ENCODE results near the gene FAM171A1.

The FAM171A1 gene

GRCh38 chr10:15373199-15373598 lies 2.1 kb upstream of the FAM171A1 start:
- no peak for DNase-seq

DNA sequence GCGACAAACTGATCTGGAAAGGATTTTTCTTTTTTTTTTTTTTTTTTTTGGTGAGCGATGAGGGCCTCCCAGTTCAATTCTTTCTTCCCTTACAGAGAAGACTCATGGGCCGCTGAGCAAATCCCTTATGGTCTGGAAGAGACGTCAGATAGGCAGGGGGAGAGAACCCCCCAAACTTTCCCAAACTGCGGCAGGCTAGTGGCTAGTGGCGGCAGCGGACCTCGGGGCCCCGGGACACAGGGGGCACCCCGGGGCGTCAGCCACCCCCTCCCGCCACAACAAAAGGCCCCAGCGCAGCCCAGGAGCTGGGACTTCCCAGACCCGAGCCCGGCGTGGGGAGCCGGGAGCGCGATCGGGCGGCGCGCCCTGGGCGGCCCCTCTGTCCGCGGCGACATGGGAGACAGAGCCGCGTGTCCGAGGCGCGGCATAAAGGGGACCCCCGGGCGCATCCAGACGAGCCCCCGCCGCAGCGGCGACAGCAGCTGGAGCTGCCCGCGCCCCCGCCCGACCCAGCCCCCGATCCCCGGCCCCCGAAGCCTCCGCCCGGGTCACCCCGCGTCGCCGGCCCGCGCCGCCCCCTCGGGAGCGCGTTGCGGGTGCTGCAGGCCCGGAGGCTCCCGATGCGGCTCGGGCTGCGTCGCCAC lies 755 bp downstream of the FAM171A1 start:
- no peak for DNase-seq

- no peak for DNase-seq
These were observed 1.6 kb downstream of the FAM171A1 start for GRCh38 chr10:15369256-15370211.

- DNase-seq = no peak
These were observed 2.8 kb downstream of the FAM171A1 start for GRCh38 chr10:15368101-15368855.

- no peak for DNase-seq
These were observed 3.6 kb downstream of the FAM171A1 start for GRCh38 chr10:15367296-15368085.

- DNase-seq = no peak
These were observed 5.4 kb downstream of the FAM171A1 start for GRCh38 chr10:15365692-15366091.

DNA sequence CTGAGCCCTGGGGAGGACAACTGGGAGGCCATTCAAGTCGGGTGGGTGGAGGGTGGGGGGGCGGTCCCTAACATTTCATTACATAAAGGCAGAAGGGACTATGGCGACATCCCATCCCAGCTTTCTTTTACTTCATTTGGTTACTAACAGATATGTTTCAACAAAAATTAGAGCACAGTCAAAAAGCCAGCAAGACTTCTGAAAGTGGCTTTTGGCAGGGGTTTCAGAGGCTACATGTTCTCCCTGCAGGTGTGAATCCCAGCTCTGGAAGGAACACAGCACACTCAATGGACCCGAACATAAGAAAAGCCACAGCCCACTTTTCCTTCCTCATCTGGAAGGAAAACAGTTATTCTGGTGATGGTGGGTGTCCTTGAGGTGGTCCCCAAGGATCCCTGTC lies 7.1 kb downstream of the FAM171A1 start:
- DNase-seq = no peak

GRCh38 chr10:15363031-15363430 lies 8.1 kb downstream of the FAM171A1 start:
- DNase-seq = no peak

- DNase-seq = peak; percentile 7 to 13
These were observed 10.0 kb downstream of the FAM171A1 start for GRCh38 chr10:15361131-15361530.

DNA sequence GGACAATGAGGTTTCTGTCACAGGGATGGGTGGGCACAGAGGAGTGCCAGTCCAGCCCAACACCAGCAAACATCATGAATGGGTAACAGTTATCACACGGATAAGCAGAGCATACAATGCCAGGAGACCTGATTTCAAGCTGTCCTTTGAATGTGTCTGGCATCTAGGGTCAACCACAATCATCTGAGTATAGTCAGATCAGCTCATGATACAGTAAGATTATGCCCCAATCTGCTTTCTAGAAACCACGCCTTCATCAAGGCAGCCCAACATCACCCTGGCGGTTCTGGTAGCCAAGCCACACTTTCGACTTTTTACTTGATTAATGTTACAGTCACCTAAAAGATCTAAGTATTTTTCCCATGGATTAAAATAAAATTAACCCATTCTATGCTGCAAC lies 10.5 kb downstream of the FAM171A1 start:
- no peak for DNase-seq

- DNase-seq = no peak
These were observed 17.5 kb downstream of the FAM171A1 start for GRCh38 chr10:15353471-15354017.

- no peak for DNase-seq
These were observed 18.3 kb downstream of the FAM171A1 start for GRCh38 chr10:15352836-15353235.

GRCh38 chr10:15352201-15352600 lies 18.9 kb downstream of the FAM171A1 start:
- no peak for DNase-seq

DNA sequence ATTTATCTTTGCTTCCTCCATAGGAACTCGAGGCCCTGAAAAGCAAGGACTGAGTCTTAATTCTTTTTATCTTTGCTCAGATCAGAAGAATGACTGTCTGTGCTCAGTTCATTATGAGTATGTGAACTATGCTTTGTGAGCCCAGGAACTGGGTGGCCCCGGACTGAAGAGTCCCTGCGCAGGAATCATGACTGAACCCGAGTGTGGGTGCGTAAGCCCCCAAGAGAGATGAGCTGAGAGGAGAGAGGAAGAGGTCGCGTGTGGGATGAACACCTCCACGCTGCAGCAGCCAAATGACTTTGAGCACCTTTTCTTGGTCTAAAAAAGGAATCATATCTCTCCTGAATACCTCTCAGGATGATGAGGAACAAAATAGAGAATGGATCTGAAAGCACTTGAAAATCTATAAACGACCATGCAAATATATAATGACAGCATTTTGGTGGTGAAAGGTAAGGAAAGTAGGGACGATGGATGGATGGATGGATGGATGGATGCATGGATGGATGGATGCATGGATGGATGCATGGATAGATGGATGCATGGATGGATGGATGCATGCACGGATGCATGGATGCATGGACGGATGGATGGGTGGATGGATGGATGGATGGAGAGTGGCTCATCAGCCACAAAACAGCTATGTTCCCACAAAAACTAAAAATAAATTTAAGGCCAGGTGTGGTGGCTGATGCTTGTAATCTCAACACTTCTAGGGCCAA lies 19.8 kb downstream of the FAM171A1 start:
- DNase-seq = no peak

DNA sequence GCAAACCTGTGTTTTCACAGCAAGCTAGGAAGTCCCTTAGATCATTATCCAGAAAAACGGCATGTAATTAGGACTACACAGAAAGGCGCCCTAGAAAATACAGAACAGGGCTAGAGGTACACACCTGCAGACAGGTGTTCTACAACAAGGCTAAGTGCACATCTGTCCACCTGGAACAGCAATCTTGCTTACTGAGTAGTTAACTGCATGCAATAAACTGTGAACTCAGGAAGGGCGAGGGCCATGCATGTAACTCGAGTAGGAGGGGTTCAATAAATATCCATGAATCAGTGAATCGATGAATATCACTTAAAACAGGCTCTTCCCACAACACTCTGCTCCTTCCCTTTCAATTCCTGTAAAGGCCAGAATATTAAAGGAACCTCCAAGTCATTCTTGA lies 22.0 kb downstream of the FAM171A1 start:
- DNase-seq = no peak

- DNase-seq = no peak
These were observed 22.5 kb downstream of the FAM171A1 start for GRCh38 chr10:15348579-15348978.

- DNase-seq = no peak
These were observed 23.9 kb downstream of the FAM171A1 start for GRCh38 chr10:15347150-15347549.

DNA sequence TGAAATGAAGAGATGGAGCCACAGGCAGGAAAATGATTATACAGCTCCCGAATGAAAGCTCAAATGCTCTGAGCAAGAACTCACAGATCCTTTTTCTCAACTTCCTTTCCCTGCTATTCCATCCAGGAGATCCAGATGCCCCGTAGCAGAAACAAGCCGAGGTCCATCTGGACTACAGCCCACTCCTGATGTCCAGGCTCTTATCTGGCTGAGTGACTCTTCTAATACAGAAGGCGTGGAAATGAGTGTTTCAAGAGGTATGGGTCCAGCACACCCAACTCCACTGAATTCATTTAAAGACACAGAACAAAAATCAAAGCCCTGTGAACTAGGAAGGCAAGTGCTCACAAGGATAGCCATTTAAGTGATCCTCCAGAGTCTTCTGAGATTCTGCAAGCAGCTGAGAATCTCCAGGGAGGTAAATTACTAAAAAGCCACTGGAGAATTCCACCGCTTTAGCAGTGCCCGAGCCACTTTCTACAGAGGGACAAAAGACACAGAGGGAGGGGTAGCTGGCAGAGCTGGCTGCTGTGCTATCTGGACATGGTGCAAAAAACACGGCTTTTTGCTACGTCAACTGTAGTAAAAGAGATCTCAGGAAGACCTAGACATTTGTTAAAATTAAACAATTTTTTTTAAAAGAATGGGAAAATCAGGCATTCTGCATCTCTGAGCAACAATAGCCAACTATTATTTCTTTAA lies 24.5 kb downstream of the FAM171A1 start:
- no peak for DNase-seq

DNA sequence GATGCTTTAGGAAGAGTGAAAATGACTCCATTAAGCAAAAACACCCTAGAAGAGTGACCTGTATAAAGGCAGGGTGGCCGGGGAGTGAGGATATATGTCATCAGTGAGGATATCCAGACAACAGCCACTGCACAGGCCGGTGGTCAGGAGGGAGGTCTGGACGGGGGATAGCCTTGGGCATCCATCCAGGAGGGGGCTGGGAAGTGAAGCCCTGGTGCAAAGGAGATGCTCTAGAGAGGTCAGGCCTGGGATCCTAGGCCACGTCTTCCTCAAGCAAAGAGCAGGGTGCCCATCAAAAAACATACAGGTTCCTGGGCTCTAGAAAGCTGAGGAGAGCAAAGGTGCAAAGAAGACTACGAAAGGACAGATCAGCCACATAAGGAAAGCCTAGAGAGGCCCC lies 25.6 kb downstream of the FAM171A1 start:
- DNase-seq = no peak

DNA sequence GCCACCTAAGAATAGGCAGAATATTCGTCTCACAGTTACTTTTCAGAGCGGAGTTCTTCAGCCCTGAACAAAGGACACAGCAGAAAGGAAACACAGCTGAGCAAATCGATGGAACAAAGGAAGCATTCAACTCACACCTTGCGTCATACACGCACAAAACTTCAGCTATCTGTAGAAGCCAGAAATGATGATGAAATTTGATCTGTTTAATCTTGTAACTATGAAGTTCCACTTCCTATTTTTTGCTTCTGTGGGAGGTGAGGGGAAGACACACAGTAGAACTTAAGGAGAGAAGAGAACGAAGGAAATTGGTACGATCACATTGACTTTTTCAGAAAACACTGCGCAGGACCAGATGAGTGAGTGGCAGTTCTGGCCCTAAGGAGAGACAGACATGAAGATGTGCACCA lies 26.2 kb downstream of the FAM171A1 start:
- peak; percentile 40 to 67 for DNase-seq

All from inflammatory macrophage (primary cell).